Neural cell (in vitro differentiated cells): ENCODE measurements around the gene ITGB1BP2.

Experiments used
- CTCF ChIP-seq: fragments of 450-650 bp; IDR thresholded peaks from 2 replicates; pipeline ENCODE4 v1.5.1; 2014; ENCODE audit warnings: antibody characterized with exemption, mild to moderate bottlenecking, moderate library complexity; ENCODE audit not compliant: poor library complexity, severe bottlenecking
- REST ChIP-seq: IDR thresholded peaks from 2 replicates; pipeline ENCODE4 v1.6.1; 2012; ENCODE audit warnings: borderline replicate concordance

GRCh38 chrX:71256051-71256450 is 45.5 kb upstream of the ITGB1BP2 start:
- no peak for TF ChIP-seq CTCF
- no peak for TF ChIP-seq REST
